Measurements from ENCODE around the gene GPATCH2L.
A peak's percentile ranks its signal among the peaks of the same experiment; 100 is the strongest.

The GPATCH2L gene

DNA sequence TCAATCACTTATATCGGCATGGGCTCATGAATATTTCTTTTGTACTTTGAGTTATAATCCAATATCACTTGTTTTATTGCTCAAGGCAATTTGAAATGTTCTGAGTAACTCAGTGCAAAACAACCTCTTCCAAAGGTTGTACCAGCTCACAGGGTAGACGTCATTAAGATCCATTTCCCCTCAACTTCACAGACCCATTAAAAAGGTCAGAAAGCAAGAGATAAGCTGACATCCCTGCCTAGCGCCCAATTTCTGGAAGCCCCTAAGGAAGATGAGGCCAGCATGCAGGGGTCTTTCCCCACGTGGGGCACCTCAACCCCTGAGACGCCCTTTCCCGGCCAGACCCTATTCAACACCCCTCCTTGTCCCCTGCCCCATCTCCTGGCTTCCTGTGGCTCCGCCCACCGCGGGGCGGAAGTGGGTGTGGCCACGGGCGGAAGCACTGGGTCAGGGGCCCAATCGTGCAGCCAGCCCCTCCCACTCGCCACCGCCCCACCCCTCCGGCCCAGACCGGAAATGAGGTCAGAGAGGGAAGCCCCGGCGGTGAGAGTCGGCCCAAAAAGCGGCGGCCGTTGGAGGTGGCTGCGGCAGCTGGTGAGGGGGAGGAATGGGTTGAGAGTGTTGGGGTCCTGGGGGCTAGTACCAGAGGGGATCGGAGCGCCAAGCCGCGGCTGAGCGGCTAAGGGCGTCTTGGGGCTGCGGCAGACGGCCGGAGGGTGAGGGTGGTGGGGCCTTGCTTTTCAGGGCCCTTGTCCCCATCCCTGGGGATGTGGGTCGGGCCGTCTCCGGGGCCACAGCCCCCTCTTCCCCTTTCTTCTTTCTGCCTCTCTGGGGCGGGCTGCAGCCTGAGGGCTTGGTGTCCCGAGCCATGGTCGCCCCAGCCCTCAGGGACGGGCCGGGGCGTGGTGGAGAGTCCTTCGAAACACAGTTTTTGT, at the start of gene GPATCH2L:
Gene GPATCH2L (plus strand): TSS at position 525 of the 935 bp plus-strand sequence. CDS start 2,442 bp downstream, outside the sequence.
- peak; percentile 97 for DNase-seq (ENCODE audit: low read depth, low spot score)

- no peak for DNase-seq (ENCODE audit: low read depth, low spot score)
Observed at GRCh38 chr14:76104802-76105355, 46.8 kb upstream of the GPATCH2L start.

DNA sequence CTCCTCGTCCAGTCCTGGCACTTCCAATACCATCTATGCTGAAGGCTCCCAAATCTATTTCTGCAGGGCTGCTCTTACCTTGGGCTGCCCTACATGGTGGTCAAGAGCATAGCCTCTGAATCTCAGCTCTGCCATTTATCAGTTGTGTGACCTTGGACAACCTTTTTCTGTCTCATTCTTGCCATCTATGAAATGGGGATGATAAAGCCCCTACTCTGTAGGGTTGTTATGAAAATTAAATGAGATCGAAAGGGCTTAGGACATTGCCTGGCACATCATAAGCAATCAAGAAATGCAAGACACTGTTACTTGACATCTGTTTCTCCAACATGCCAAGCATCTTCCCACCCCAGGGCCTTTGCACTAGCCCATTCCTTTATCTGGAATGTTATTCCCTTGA, 45.5 kb upstream of the GPATCH2L start:
- no peak for DNase-seq (ENCODE audit: low read depth, low spot score)

- no peak for DNase-seq (ENCODE audit: low read depth, low spot score)
Observed at GRCh38 chr14:76109087-76109880, 42.4 kb upstream of the GPATCH2L start.

DNA sequence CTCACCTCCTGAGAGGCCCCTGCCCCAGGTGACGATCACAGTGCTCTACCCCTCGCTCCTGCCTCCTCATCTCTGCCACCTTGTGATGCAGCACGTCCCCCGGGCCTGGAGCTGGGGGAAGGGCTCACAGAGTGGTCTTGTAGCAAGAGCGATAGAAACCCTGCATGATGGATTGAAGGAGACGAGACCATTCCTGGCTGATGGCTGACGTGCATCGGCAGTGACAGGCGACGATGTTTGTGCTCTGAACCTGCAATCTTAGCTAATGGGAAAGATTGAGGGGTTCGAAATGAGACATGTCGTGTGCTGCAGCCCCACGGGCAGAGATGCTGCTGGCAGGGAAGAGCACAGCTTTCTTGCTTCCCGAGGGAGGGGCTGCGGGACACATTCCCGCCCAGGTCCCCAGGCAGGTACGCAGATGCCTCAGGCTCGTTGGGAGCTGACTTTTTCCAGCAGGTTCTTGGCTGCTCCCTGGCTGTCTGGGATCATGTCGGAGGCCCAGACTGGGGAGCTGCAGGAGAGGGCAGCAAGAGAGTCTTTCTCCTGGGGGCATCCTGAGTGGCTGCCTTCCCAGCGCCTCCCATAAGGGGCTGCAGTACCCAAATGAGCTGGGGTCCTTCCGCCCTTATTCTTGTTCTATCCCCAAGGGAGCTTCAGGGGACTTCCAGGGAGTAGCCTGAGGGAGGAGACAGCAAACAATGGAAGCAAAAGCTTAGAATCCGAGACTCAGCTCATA, 38.7 kb upstream of the GPATCH2L start:
- DNase-seq (ENCODE audit: low read depth, low spot score): no peak

DNA sequence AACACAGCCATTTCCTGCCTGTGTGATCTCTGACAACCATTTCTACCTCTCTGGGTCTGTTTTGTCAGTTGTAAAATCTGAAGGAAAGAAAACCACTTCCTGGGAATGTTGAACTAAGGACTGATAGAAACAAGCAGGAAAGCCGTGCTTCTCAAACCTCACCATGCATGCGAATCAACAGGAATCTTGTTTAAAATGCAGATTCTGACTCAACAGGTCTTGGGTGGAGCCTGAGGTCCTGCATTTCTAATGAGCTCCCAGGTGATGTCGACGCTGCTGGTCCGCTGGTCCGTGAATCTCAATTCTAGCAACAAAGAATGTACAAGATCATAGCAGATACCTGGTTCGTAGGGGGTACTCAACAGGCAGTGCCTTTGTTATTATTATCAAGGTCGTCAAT, 38.0 kb upstream of the GPATCH2L start:
- DNase-seq (ENCODE audit: low read depth, low spot score): no peak

GRCh38 chr14:76115010-76115422, 36.7 kb upstream of the GPATCH2L start:
- no peak for DNase-seq (ENCODE audit: low read depth, low spot score)

DNA sequence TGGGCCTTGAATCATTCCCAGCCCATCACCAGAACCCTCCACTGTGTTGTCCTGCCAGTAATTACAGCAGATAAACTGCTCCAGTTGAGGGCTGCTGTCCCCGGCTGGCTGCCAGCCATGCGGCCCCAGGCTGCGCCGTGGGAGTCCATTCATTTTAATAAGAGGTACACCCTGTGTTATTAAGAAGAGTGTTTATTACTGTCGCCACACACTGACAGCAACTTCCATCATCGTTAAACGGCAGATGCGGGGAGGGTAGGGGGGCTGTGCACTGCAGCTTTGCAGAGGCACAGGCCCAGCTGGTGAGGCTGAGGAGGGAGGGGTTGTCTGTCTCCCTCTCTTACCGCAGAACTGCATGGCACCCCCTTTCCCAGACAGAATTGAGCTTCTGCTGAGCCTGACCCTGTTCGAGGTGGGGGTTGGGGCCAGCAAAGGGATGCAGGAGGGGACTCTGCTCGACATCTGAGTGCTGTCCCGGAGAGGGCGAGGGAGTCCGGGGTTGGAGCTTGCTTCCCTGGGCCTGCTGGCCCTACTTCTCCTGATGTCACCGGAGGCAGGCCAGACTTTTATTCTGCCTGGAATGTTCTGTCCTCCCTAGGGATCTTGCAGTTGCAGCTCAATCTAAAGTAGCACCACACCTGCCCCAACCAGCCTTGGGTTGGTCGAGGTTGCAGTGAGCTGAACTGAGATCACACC, 33.8 kb upstream of the GPATCH2L start:
- DNase-seq (ENCODE audit: low read depth, low spot score): no peak

DNA sequence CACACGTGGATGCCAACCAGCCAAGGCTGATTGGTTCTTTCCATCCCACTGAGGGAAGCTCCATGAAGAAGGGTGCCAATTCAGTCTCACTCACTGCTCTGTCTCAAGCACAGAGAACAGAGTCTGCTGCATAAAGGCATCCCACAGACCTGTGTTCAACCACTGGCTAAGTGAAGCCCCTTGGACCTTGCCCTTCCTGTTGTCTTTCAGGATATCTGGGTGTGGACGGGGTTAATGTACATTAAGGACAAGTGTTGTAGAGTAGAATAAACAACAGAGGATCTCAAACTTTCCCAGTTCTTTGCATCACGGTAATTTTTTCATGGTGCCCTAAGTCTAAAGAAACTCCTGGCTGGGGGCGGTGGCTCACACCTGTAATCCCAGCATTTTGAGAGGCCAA, 33.1 kb upstream of the GPATCH2L start:
- DNase-seq (ENCODE audit: low read depth, low spot score): no peak

- no peak for DNase-seq (ENCODE audit: low read depth, low spot score)
Observed at GRCh38 chr14:76121089-76121748, 30.5 kb upstream of the GPATCH2L start.

DNA sequence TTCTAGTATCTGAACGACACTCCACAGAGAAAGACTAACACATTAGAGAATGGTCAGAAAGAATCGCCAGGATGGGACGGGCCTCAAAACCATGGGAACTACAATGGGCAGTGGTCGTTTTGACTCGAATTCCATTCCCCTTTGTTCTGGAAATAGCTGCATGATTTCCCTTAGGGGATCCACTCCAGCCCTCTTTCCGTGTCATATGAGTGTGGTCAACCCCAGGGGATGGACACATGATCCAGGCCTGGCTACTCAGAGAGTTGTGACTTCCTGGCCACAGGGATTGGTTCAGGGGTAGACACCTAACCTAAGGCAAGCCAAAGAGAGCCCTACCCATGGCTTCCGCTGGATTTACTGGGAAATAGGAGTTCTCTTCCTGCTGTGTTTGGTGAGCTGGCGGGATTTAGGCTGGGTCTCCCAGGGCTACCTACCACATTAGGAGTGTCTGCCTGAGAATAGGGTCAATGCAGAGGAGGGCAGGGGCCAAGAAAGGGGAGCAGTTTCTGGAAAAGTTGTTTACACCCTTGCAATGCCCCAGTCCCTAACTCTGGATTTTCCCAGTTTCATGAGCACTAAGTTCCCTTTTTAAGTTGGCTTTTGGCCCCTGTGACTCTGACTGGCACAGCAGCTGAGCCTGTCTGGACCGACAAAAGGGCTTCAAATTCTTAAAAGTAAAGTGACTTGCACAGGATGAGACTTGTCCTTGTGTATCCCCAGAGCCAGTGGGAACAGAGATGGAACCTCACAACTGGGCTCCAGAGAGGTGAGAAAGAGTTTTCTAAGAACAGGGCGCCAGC, 28.1 kb upstream of the GPATCH2L start:
- no peak for DNase-seq (ENCODE audit: low read depth, low spot score)

GRCh38 chr14:76125511-76125910, 26.2 kb upstream of the GPATCH2L start:
- no peak for DNase-seq (ENCODE audit: low read depth, low spot score)

- no peak for DNase-seq (ENCODE audit: low read depth, low spot score)
Observed at GRCh38 chr14:76126076-76126475, 25.6 kb upstream of the GPATCH2L start.

DNA sequence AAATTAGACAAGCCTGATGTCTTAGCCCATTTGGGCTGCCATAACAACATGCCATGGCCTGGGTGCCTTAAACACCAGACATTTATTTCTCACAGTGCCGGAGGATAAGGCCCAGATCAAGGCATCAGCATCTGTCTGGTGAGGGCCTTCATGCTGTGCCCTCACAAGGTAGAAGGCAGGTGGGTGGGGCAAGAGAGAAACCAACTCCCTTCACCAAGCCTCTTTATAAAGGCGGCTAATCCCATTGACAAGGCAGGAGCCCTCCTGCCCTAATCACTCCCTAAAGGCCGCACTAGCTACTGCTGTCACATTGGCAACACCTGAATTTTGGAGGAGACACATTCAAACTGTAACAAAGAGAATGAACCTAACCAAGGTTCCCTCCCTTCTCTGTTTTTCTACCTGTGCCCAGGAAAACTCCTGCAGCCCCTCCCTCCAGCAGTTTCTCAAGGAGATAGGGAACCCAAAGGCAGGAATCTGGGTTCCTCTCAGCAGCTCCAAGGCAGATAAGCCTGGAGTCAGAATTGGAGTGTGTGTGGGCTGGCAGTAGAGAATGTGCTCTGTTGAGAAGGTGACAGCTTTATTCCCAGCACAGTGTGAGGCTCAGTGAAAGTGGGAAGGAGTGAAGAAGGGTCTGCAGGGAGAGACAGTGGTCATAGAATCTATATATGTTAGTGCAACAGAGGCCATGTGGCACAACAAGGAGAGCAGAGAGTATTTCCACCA, 21.7 kb upstream of the GPATCH2L start:
- DNase-seq (ENCODE audit: low read depth, low spot score): no peak

GRCh38 chr14:76131071-76131965, 20.4 kb upstream of the GPATCH2L start:
- no peak for DNase-seq (ENCODE audit: low read depth, low spot score)

- DNase-seq (ENCODE audit: low read depth, low spot score): peak; percentile 69
Observed at GRCh38 chr14:76133103-76133502, 18.6 kb upstream of the GPATCH2L start.

- DNase-seq (ENCODE audit: low read depth, low spot score): no peak
Observed at GRCh38 chr14:76134231-76134630, 17.5 kb upstream of the GPATCH2L start.

GRCh38 chr14:76135722-76136121, 16.0 kb upstream of the GPATCH2L start:
- DNase-seq (ENCODE audit: low read depth, low spot score): no peak
